NCI-H446 treated with DMSO at 0.1 percent for 48 hours (cell line): ENCODE results near the gene MTREX.

Experiments used
- DNase-seq: peaks from one replicate; lab custom pipeline; 2025; lab: John Stamatoyannopoulos, UW

The MTREX gene

GRCh38 chr5:55383254-55383653 lies 75.5 kb downstream of the MTREX start:
- no peak for DNase-seq

DNA sequence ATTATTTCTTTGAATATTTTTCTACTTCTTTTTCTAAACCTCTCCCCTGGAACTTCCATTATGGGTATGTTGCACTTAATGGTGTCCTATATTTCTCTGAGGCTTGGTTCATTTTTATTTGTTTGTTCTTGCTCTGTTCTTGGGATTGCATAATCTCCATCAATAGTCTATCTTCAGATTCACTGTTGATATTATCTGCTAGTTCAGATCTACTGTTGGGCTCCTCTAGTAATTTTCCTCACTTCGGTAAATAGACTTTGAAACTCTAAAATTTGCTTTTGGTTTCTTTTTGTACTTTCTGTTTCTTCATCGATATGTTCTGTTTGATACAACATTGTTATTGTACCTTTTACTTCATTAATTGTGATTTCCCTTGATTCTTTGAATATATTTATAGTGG lies 76.3 kb downstream of the MTREX start:
- DNase-seq = no peak

DNA sequence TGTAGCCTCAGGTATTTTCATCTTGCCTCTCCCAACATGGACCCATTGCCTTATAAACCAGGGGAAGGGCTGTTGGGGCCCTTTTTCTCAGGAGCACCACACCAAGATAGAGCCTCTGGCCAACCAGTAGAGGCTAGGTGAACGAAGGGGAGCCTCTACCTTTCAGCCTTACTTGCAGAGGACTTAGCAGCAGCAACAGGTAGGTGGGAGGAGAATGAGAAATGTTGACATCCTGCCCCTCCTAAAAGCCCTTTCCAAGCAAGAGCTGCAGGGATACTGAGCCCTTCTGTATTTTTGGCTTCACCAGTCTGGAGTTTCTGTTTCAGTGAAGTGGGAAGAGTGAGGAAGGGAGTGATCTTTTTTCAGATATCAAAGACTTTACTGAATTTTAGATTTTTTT lies 77.4 kb downstream of the MTREX start:
- no peak for DNase-seq

- DNase-seq = no peak
These were observed 78.1 kb downstream of the MTREX start for GRCh38 chr5:55385846-55386245.

DNA sequence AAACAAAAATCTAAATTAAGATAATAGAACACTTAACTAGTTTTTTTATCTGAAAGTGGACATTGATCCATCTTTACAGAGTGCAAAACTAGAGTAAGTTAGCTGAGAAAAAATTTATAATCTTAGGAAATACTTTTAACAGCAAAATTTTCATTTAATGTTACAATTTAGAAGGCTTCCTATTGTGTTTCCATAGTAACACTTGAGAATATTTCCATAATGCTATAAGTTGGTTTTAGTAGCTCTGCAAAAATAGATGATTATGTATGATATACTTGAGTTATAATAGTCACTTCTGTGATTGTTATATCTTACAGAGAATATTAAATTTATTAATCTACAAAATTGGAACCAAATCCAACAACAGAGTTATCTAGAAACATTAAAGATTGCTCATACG lies 78.6 kb downstream of the MTREX start:
- no peak for DNase-seq

- DNase-seq = no peak
These were observed 80.1 kb downstream of the MTREX start for GRCh38 chr5:55387865-55388264.

GRCh38 chr5:55391707-55392106 lies 83.9 kb downstream of the MTREX start:
- no peak for DNase-seq

DNA sequence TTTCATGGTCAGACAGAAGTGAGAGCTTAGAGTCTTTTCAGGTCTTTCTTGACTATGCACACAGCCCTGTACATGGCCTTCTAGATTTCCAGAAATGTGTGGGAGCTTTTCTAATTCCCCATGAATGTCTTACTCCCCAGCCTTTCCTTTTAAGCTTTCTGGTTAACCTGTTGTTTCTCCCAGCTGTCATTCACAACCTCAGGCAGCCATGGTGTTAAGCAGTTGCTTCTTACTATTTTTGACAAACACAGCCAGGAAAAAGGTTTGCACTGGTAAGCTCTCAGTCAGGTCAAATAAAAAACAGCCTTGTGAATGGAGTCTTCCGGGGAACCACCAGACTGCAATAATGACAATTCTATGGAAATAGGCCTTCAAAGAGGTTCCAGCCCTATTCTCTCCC lies 84.9 kb downstream of the MTREX start:
- DNase-seq = no peak

DNA sequence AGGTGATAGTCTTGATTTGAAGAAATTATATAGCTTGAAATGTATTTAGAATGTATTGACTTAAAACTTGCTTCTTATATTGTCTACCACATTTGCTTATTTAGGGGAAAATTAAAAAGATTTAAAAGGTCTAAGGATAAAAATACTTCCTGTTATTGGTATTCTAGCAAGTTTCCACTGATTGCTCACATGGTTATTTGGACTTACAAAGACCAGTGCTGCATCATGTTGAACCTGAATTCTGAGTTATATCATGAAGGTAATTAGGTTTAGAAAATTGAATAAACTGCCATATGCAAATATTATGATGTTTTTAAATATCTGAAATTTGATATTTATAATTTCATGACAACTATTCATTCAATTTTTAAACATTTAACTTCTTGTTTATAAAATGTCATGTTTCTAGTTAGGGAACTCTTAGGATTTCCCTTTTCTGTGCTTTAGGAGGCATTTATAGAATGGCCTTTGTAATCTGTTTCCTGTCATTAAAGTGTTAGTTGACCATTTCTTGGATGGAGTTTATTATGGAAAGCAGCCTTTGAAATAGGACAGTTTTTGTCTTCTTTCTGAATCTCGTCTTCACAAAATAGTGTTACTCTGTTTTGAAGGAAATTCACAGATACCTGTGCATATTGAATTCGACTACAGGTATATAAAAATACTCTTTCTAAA lies 85.8 kb downstream of the MTREX start:
- DNase-seq = no peak

- no peak for DNase-seq
These were observed 94.4 kb downstream of the MTREX start for GRCh38 chr5:55402199-55402598.

DNA sequence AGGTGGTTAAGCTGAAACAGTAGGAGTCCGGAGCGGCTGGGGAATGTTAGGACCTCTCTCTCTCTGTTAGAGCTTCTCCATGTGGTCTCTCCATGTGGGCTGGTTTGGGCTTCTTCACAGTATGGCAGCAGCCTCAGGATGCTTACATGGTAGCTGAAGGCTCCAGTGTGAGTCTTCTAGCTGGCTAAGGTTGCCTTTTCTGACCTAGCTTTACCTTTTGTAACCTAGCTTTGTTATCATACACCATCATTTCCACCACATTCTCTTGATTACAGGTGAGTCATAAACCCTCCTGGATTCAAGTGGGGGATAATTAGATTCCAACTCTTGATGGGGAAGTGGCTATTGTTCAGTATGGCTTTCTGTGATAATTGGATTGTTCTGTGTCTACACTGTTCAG lies 98.5 kb downstream of the MTREX start:
- no peak for DNase-seq

DNA sequence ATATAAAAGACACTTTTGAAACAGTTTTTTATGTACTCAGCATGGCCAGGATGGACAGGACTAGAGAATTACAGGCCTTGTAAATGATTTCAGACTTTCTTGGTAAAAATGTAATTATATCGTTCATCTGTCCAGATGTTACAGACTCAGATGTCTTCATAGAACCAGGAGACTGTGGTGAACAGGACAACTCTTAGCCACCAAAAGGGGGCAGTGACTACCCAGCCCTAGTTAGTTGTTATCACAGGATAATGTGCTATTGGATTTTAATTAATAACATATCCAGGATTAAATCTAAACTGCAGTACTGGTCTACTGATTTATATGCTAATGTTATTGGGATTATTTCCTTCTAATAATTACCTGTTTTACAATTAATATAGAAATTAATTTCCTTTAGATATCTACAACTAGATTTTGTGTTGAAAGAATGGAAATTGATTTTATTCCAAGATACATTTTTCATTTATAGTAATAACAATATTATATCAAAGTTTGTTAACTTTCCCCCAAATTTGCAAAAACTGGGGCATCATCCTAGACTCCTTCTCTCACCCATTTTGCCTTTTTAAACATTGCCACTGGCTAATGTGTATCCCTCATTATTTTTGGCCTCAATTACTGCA lies 99.4 kb downstream of the MTREX start:
- no peak for DNase-seq

GRCh38 chr5:55407984-55408383 lies 100.2 kb downstream of the MTREX start:
- no peak for DNase-seq

DNA sequence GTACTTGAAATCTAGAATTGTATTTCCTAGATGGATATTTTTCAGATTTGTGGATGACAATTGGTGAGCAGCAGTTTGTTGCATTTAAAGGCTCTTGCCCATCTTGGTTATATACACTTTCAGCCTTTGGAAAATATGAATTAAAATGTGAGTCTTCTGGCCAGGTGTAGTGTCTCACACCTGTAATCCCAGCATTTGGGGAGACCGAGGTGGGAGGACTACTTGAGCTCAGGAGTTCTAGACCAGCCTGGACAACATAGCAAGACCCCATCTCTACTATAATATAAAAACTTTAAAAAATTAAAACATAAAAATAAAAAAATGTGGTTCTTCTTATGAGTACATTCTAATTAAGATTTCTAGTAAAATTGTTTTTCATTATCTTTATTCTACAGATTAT lies 102.0 kb downstream of the MTREX start:
- DNase-seq = no peak

DNA sequence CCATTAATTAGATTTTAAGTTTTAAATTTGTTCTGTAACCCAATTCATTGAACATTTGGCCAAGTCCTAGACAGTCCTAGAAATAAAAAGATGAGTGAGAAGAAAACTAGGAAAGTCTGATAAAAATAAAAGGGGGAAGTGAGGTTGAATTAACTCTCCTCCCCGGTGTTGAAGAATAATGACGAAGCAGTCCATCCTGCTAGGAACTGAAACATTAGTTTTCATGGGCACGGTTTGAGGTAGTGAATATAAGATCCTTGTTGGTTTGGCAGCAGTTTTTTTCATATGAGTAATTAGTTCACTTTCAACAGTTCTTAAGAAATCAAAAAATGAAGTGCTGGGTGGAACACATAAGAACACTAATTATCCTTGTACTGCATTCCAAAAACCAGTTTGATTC lies 103.1 kb downstream of the MTREX start:
- no peak for DNase-seq

DNA sequence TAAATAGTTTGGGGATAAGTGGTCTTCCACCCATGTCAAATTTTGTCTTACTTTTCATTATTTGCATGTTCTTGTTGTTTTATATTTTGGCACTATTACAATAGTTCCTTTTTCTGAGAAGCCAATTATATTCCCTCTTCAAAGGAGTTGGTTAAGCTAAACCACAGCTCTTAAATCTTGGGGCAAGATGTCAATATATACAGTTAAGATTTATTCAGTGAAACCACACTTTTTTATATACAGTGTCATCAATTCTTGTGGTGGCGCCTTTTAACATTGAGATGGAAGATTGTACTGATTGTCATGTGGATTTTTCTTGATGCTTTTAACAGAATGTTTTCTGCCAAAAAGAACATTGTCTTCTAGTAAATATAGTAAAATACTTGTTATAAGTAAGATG lies 104.1 kb downstream of the MTREX start:
- DNase-seq = no peak

DNA sequence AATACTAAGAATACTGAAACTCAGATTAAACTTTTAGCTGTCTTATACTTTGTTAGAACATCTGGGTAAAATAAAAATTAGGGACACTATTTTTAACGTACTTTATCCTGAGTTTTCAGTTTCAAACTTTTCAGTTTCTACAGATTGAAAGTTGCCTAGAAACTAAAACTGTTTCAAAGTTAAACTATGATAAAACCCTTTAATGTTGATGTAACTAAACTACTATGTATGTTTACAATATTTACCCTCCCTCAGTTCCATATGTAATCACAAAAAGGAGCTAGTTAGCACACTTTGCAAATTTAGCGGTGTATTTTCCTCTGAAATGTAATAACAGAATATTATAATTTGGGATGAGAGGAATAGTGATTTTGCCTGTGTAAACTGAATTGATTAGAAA lies 105.9 kb downstream of the MTREX start:
- no peak for DNase-seq

- no peak for DNase-seq
These were observed 107.3 kb downstream of the MTREX start for GRCh38 chr5:55415071-55415470.

- DNase-seq = no peak
These were observed 108.5 kb downstream of the MTREX start for GRCh38 chr5:55416306-55416705.

- no peak for DNase-seq
These were observed 111.5 kb downstream of the MTREX start for GRCh38 chr5:55418994-55419968.

DNA sequence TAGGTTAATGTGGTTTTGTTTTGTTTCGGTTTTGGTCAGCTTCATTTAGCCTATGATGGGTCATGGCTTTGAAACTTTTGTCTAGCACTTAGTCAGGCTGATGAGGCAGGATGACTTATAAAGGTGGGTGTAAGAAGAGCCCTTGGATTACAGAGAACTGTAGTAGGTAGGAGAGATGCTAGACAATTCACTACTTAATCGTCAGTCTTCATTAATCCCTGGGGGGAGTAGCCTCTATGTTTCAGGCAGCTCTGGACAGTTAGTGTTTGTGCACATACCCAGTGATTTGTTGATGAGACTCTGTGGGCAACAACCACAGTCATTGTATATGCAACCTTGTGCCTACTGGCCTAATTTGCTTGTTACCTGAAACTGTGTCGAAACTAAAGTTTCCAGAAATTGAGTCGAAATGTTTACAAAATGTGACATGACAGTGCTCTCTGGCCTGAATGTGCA lies 113.3 kb downstream of the MTREX start:
- DNase-seq = no peak

- no peak for DNase-seq
These were observed 118.7 kb downstream of the MTREX start for GRCh38 chr5:55426455-55426854.

- DNase-seq = no peak
These were observed 119.4 kb downstream of the MTREX start for GRCh38 chr5:55427157-55427556.
